Stimulated activated CD8-positive, alpha-beta memory T cell treated with anti-CD3 and anti-CD28 coated beads, Interleukin-7, amount 100 ng/mL, for 4 hours (primary cell): ENCODE measurements around the gene DNAI2.

Experiments used
- DNase-seq, 2 donors: peaks; one replicate each; pipeline ENCODE4 v3.0.0-alpha.2; 2020; ENCODE audit warnings: low read depth in 2 of 2

Gene DNAI2

DNA sequence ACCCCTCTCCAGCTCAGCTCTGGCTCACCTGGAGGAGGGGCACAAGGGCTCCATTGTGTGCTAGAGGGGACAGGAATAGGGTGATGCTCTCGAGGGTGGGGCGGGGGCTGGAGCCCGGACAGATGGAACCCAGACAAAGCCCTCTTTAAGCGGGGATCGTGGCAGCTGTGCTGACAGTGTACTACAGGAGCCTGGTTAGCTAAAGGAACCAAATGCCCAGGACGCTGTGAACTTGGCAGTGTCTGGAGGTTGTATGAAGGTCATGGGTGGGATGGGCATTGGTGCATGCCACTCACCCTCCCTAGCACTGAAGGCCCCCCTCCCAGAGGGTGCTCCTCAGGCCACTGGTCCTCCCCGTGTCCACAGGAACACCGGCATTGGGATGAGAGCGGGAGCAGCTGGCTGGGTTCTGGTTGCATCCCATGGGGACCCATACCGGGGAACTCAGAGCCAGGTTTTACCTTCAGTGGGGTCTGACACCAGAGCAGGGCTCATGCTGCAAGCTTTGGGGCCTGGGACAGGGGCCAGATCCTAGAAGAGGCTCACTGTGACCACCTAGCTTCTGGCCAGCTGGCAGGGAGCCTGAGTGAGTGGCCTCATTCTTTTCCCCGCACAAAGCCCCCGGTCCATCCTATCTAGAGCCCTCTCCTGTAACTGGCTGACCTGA lies 63.9 kb downstream of the DNAI2 start:
- no peak for DNase-seq

- no peak for DNase-seq
Measured at GRCh38 chr17:74339537-74340195, 65.6 kb downstream of the DNAI2 start.

GRCh38 chr17:74340470-74341023 lies 66.5 kb downstream of the DNAI2 start:
- DNase-seq = no peak

- no peak for DNase-seq
Measured at GRCh38 chr17:74342224-74342623, 68.2 kb downstream of the DNAI2 start.

DNA sequence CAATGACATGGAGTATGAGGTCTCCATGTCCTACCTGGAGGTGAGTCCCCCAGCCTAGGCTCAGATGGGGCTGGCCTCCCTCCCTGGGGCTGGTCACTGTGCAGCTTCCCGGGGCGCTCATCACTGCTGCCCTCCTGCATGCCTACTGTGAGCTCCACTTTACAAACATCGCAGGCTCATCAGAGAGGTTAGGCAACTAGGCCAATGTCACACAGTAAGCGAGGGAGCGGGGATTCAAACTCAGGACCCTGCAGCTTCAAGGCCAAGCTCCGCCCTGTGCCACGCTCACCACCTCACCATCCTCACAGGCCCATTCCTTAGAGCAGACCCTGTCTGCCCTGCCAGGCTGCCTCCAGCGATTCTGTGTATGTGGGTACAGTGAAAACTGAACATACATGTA lies 69.1 kb downstream of the DNAI2 start:
- no peak for DNase-seq

GRCh38 chr17:74343526-74344284 lies 69.7 kb downstream of the DNAI2 start:
- no peak for DNase-seq

GRCh38 chr17:74344658-74345057 lies 70.6 kb downstream of the DNAI2 start:
- no peak for DNase-seq

- no peak for DNase-seq
Measured at GRCh38 chr17:74345433-74346241, 71.6 kb downstream of the DNAI2 start.

DNA sequence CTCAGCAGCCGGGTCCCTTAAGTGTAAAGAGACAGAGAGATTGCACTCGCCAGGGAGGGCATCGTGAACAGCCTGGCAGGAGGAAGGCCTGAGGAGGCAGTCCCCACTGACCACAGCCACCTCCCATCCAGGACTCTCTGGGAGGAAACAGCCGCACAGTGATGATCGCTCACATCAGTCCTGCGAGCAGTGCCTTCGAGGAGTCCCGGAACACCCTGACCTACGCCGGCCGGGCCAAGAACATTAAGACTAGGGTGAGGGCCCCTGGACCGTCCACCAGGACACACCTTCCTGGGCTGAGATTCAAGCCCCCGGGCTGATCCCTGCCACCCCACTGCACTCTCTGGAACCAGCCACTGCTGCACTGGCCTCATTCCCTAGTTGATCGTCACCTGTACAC lies 73.6 kb downstream of the DNAI2 start:
- no peak for DNase-seq

DNA sequence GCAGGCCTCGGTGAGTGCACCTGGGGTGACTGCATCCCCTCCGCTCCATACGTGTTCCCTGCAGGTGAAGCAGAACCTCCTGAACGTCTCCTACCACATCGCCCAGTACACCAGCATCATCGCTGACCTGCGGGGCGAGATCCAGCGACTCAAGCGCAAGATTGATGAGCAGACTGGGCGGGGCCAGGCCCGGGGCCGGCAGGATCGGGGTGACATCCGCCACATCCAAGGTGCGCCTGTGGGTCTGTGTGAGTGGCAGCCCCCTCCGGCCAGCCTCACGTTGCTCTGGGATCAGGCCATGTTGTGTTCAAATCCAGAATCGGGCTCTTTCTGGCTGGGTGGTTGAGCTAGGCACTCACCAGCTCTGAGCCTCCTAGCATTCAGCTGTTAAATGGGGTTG lies 75.1 kb downstream of the DNAI2 start:
- no peak for DNase-seq

- no peak for DNase-seq
Measured at GRCh38 chr17:74350486-74350885, 76.5 kb downstream of the DNAI2 start.

- no peak for DNase-seq
Measured at GRCh38 chr17:74351552-74352210, 77.6 kb downstream of the DNAI2 start.

- no peak for DNase-seq
Measured at GRCh38 chr17:74353446-74354060, 79.5 kb downstream of the DNAI2 start.

GRCh38 chr17:74354123-74354522 lies 80.1 kb downstream of the DNAI2 start:
- DNase-seq = no peak

GRCh38 chr17:74354561-74354960 lies 80.5 kb downstream of the DNAI2 start:
- DNase-seq = no peak

DNA sequence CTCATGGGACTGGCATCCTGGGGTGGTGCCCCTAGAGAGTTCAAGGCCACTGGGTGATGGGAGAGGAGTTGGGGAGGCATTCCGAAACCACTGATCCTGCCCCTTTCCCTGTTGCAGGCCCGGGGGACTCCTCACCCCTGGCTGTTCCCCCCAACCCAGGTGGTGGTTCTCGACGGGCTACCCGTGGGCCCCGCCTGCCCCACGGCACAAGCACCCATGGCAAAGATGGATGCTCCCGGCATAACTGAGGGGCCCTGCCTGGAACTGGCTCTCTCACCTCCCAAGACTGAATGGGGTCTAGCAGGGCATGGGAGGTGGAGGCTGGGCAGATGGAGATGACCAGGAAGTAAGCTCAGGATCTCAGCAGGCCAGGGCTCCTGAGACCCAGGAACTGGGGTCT lies 81.0 kb downstream of the DNAI2 start:
- DNase-seq = no peak

- no peak for DNase-seq
Measured at GRCh38 chr17:74356646-74357465, 82.8 kb downstream of the DNAI2 start.

DNA sequence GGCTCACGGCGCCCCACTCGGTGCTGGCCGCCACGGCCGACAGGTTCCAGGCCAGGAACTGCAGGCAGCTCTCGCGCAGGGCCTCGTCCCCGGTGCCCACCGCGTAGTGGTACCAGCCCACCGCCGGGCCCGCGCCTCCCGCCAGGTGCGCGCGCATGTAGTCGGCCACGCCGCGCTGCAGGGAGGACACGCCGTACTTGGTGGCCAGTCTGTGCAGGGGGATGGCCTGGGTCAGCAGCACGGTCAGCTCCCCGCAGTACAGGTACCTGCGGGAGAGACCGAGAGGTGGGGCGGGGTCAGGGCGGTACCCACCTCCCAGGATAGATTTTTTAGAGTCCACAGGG lies 83.4 kb downstream of the DNAI2 start:
- DNase-seq = no peak

- no peak for DNase-seq
Measured at GRCh38 chr17:74358697-74359096, 84.7 kb downstream of the DNAI2 start.

GRCh38 chr17:74359916-74360315 lies 85.9 kb downstream of the DNAI2 start:
- DNase-seq = no peak
